Heart left ventricle (tissue), 13 donors: Measurements from ENCODE around the gene RPTOR.

ENCODE experiments used
- POLR2A ChIP-seq, 2 donors: fragments of 450-650 bp; IDR thresholded peaks; one replicate each; pipeline ENCODE4 v1.6.1; 2017; ENCODE audit warnings: antibody characterized with exemption in 2 of 2, mild to moderate bottlenecking in 2 of 2, moderate library complexity in 2 of 2
- TF ChIP-seq, protein P1 (sequence below), 12 donors: fragments of 200-600 bp; sonication (generic) in 4 of 12; IDR thresholded peaks; one replicate each; pipeline versions ENCODE4 v1.5.0 to v1.8.0; 2018 to 2022; ENCODE audit warnings: antibody characterized with exemption in 12 of 12, mild to moderate bottlenecking in 5 of 12
- donor health status: ischemic (EF 13 %, LVEDD 7.1; RV severe dilation, severe dysfunction).
- donor health status: DM: no; HTN: yes; CAD: no.
- donor health status: DM: no; HTN: no; CAD: no.
- donor health status: ischemic (EF 25% LVEDD 6.9; RV normal size, moderate dysfunction).
- donor health status: ischemic (EF 25% LVEDD 5.7; RV mildly dilated, moderate dysfunction).
- donor health status: ischemic (EF 35%, LVEDD 5.7; RV mildly dilated, moderate dysfunction).
- donor health status: nonischemic (EF 11% LVEDD 7.7; RV severe dilation, severe dysfunction).
- donor health status: DM: yes; HTN: yes; CAD: no.
- donor health status: PGD.
- donor health status: ischemic (EF 29% LVEDD 5.4; RV normal size, mild dysfunction).
- donor health status: nonischemic (EF 23%, LVEDD 6.1; RV moderate dilation, normal function).

DNA sequence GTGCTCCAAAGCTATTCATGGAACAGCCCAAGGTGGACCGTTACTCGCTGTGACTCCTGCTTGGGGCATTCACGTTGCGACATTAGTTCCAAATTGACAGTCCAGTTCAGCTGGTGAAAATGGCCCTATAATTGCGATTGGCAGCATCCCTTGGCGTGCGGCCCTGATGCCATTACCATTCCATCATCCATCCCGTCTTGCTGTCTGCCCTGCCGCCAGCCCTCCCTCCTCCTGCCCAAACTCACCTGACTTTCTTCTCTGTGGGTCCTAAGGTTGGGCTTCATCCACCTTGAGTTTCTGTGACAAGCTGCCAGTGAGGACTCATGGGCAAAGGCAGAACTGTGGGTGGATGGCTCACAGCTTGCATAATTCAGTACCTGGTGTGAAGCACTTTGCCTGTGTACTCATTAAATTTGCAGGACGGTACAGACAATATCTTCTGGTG lies 104.6 kb downstream of the RPTOR start:
- no peak for TF ChIP-seq POLR2A (IDR thresholded peaks at IDR 0.05)
- TF ChIP-seq, protein P1, sequence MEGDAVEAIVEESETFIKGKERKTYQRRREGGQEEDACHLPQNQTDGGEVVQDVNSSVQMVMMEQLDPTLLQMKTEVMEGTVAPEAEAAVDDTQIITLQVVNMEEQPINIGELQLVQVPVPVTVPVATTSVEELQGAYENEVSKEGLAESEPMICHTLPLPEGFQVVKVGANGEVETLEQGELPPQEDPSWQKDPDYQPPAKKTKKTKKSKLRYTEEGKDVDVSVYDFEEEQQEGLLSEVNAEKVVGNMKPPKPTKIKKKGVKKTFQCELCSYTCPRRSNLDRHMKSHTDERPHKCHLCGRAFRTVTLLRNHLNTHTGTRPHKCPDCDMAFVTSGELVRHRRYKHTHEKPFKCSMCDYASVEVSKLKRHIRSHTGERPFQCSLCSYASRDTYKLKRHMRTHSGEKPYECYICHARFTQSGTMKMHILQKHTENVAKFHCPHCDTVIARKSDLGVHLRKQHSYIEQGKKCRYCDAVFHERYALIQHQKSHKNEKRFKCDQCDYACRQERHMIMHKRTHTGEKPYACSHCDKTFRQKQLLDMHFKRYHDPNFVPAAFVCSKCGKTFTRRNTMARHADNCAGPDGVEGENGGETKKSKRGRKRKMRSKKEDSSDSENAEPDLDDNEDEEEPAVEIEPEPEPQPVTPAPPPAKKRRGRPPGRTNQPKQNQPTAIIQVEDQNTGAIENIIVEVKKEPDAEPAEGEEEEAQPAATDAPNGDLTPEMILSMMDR (IDR thresholded peaks at IDR 0.05): no peak
